GM18508 (cell line): Measurements from ENCODE around the gene PLEKHG4.

Experiments used
- ATAC-seq: cut with Tn5 transposase; IDR thresholded peaks from one replicate; pipeline ENCODE4 v1.9.1; 2021; ENCODE audit warnings: moderate number of reproducible peaks; ENCODE audit not compliant: insufficient read depth, unreplicated experiment

Gene PLEKHG4, protein sequence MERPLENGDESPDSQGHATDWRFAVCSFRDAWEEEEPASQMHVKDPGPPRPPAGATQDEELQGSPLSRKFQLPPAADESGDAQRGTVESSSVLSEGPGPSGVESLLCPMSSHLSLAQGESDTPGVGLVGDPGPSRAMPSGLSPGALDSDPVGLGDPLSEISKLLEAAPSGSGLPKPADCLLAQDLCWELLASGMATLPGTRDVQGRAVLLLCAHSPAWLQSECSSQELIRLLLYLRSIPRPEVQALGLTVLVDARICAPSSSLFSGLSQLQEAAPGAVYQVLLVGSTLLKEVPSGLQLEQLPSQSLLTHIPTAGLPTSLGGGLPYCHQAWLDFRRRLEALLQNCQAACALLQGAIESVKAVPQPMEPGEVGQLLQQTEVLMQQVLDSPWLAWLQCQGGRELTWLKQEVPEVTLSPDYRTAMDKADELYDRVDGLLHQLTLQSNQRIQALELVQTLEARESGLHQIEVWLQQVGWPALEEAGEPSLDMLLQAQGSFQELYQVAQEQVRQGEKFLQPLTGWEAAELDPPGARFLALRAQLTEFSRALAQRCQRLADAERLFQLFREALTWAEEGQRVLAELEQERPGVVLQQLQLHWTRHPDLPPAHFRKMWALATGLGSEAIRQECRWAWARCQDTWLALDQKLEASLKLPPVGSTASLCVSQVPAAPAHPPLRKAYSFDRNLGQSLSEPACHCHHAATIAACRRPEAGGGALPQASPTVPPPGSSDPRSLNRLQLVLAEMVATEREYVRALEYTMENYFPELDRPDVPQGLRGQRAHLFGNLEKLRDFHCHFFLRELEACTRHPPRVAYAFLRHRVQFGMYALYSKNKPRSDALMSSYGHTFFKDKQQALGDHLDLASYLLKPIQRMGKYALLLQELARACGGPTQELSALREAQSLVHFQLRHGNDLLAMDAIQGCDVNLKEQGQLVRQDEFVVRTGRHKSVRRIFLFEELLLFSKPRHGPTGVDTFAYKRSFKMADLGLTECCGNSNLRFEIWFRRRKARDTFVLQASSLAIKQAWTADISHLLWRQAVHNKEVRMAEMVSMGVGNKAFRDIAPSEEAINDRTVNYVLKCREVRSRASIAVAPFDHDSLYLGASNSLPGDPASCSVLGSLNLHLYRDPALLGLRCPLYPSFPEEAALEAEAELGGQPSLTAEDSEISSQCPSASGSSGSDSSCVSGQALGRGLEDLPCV

DNA sequence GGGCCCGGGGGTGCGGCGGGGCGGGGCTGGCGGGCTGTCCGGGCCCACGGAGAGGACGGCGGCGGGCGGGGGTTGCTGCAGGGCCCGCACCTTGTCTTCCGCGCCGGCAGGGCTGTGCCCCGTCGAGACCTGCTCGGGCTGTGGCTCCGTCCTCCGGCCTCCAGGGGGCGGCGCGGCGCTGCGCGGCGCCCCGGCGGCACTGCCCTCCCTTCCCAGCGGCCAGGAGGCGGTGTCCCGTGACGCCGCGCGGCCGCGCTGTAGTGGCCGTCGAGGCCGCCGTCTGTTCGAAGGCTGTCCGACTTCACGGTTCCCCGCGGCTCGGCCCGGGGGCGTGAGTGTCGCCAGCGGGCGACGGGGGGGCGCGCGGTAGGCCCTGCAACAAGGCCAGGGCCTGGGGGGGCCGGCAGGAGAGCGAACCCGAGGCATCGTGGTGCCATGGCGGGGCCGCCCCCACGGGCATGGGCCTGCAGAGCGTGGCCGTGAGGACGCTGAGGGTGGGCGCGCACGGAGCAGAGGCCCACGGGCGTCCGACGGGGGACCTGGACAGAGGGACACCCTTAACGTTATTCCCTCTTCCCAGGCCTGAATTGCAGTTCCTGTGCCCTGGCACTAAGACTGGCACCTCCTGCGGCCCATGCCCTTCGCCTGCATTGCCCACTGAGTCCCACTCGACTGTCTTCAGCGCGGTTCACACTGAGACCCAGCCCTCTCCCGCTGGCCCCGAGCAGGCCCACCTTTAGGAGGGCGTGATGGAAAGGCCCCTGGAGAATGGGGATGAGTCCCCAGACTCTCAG lies at the start of gene PLEKHG4:
Gene PLEKHG4, plus strand, starts transcription at position 237 of the 794 bp plus-strand sequence. Its CDS starts 513 bp downstream, at position 750.
- ATAC-seq, result no peak

DNA sequence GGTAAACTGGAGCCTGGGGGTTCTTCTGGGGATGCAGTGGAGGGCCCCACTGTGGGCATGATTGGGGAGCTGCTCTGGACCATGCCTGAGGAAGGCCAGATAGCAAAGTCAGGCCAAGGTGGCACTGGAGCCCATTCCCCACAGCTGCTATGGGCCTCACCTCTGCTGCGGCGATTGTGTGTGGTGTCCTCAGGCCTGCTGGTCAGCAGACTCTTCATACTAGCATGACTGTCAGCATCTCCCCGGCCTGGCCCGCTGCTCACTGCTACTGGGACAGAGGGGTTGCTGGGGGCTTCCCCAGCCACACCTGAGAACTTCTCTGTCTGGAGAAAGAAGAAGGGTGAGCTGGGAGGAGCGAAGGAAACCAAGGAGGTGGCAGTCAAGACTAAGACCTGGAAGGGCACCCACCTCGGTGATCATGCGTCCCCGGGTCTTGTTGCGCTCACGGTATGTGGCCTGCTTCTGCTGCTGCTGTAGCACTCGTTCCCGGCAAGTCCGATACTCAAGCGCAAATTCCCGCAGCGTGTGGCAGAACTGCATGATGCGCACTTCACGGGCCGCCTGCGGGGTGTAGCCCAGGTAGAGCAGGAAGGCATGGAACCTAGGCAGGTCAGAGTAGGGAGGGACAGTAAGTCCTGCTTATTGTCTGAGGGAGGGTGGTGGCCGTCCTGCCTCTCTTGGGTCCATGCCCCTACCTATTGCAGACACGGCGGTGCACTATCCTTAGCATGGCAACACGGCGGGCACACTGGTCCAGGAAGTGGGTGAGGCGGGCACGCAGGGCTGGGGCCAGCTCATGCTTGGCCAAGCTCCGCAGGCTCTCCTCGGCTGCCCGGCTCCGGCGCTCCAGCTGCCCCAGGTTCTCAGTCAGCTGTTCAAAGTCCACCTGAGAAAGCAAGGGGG lies 49.2 kb upstream of the PLEKHG4 start:
- no peak for ATAC-seq

DNA sequence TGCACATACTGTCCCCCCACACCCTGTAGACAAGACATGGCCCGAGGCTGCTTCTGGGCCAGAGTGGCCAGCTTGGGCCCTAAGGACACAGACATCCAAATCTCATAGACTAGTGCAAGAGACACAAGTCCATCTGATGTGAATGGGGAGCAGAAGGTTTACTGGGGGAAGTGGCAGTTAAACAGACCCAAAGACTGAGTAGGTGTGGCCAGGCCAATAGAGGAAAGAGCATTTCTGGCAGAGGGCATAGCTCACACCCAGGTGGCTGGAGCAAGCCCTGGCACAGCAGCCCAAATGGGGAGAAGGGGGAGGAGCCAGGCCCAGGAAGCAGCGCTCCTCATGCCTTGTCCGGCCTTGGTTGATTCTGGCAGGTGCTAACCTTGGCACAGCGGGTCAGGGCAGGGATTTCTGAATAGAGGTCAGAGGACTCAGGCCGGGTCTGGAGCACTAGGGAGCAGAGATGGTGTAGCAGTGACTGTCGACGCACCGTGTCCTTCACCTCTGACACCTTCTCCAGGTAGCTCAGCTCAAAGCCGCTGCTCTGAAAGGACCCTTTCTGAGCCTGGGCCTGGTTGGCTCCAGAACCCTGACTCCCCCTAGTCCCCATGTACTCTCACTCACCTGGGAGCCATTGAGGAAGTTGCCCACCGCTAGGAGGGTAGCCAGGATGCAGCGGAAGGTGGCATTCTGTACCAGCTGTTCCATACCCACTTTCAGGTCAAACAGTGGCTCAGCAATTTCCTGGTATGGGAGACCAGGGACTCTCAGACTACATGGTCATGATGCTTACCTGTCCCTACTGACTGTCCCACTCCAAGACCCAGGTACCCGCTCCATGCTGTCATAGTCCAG lies 48.3 kb upstream of the PLEKHG4 start:
- no peak for ATAC-seq

DNA sequence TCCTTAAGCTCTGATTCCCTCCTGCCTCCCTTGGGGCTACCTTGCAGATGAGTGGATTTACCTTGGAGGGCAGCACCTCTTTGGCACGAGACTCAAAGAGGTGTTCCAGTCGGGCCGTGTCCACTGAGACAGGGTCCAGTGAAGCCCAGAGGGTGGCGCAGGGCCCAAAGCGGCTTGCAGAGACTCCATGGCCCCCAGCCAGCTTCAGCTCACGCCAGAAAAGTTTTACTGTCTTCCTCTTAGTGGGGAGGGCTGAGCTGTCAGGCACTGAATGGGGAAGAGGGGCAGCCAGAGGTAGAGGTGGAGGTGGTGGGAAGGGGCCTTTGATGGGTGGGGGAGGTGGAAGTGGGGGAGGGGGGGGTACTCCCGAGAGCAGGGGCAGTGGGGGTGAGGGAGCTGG lies 45.7 kb upstream of the PLEKHG4 start:
- ATAC-seq, result no peak

DNA sequence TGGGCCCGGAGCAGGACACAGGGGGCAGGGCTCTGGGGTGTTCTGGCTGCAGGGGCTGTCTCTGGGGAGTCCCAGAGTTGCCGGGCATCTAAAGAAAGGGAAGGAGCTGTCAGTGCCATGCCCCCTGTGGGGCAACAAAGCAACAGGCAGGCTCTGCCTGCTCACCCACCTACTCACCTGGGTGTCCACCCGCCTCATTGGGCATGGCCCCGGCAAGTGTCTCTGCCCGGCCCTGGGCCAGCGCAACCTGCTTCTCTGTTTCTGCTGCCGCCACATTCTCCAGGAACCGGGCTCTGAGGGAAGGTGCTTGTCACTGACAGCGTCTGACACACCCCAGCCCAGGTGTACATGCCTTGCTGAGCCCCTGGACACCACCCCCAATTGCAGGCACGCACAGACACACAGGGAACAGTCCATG lies 45.1 kb upstream of the PLEKHG4 start:
- ATAC-seq, result no peak

DNA sequence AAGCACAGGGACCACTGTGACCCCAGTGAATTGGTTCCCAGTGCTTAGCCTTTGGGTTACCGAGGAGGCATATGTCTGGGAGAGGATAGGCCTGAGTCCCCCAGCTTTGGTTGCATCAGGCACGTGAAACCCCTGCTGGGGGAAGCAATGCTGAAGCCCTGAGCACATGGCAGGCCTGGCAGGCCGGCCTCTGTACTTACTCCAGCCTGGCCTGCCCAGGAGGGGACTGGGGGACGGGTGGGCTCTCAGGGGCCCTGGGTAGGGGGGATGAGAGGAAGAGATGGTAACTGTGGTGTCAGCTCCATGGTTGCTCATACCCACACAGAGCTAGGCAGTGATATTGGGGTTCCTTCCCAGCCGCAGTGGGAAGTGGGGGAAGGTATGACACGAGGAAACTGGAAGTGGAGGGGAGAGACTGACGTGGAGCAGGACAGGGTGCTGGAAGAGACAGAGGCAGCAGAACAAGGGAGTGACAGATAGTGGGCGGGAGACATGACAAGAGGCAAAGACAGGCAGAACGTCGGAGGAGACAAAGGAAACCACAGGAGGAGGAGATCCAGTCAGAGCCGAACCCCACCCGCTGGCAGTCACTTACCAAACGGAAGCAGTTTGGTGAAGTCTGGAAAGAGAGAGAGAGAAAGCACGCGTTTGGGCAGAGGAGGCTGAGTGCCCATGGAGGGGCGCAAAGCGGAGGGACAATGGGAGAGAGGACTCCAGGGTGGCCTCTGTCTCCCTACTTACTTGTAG lies 43.3 kb upstream of the PLEKHG4 start:
- ATAC-seq, result no peak

DNA sequence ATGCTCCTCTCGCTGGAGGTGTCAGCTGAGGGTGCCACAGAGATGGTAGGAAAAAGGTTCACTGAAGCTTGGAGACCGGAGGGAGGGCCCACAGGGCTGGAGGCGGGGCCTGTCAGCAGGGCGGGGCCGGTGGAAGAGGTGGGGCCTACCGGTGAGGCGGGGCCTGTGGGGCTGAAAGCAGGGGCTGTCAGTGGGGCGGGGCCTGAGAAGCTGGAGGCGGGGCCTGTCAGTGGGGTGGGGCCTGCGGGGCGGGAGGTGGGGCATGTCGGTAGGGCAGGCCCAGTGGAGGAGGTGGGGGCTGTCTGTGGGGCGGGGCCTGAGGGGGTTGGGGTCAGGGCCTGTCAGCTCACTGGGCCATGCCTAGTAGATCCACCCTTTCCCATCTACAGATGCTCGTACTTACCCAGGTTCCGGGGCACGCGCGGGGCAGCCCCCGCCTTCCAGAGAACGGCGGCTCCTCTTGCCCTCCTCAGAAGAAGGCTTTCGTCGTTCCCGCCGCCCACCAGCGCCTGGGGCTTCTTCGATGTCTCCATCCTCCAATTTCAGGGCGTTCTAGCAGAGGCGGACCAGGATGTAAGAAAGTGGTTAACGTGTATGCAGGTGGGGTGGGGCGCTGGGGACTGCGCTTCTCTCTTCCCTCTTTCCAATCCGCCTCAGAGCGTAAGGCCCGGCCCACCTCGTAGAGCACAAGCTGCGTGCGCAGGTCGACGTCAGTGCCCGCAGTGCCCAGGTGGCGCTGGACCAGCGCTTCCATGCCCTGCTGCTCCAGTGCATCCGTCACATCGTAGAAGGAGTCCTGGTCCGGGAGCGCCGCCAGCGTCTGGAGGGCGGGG lies 42.6 kb upstream of the PLEKHG4 start:
- ATAC-seq, result no peak

DNA sequence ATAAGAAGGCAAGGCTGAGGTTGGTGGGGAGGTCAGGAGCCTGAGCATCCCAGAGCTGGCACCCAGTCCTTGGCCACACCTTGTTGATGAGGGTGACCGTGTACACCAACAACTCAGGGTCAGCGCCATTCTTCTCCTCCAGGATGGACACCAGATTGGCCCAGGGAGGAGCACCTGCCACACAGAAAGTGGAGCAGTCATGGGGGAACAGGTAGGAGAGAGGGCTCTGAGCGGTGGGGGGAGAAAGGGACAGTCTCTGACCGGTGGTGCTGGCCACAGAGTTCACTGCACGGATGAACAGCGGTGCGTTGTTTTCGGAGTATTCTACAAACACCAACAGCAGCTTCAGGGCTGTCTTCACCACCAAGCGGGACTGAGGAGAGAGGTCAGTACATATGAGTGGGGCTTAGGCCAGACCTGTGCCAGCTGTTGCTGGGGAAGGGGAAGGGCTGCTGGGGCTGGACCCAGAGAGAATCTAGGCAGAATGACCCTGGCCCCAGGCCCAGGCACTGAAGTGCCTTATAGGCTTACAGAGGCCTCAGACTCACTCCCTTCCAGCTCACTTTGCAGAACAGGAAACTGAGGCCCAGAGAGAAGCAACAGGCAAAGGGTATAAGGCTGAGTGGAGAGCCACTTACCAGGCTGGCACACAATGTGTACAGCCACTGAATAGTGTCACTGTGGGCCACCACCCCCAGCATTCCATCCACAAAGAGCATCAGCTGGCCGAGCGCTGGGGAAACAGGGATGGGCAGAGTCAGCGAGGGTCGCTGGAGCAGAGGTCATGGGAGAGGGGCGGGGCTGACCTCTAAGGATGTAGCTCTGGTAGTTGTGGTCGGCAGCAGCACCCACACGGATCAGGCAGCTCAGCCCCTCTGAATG lies 41.7 kb upstream of the PLEKHG4 start:
- ATAC-seq, result no peak

DNA sequence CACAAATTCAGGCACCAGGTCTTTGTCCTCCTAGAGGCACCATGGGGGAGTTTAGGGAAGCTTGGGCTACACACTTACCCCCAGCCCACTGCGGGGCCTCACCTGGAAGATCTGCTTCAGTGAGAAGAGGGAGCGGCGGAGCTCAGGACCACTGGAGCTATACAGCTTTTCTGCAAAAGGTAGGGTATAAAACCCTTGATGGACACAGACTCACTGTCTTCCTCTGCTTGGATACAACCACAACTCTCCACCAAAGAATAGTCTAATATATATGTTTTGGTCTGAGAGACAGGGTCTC lies 41.1 kb upstream of the PLEKHG4 start:
- no peak for ATAC-seq

DNA sequence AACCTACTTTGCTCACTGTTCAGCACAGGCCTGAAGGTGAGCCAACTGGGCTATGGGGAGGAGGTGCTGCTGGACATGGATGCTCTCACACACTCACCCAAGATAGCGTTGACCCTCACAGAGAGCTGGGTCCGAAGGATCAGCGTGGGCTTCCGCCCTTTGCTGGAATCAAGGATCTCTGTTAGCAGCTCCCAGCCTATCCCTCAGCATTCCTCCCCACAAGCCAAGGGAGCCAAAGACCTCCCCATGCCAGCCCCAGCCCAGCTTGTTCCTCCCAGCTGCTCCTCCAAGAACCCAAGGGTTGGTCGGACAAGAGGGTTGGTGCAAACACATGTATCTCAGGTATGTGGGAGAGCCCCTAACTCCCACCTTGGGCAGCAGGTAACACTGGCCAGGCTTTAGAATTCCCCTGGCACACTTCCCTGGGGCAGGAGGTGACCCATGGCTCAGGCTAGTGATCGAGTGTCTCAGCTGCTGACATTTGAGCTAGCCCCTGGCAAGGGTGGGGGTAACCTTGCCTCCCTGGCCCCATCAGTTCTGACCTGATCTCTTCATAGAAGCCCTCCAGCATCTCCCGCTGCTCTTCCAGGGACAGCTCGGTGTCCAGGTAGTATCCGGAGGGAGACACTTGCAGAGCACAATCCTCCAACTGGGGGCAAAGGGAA lies 40.4 kb upstream of the PLEKHG4 start:
- ATAC-seq, result no peak

DNA sequence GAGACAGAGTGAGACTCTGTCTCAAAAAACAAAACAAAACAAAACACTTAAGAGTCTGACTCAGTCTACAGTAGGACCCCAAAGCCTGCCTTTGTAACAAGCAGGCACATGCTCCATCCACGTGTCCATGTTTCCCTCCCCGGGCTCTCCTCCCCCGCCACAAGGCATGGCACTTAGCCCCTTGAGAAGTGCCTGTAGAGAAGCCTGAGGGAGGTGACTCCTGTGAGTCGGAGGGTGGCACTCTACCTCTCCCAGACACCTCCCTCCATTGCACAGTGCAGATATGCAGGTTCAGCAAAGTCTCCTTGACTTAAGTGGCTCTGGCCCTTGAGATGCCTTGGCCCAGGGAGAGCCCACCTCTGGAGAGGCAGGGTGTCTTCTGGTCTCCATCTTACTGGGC lies 38.8 kb upstream of the PLEKHG4 start:
- no peak for ATAC-seq

DNA sequence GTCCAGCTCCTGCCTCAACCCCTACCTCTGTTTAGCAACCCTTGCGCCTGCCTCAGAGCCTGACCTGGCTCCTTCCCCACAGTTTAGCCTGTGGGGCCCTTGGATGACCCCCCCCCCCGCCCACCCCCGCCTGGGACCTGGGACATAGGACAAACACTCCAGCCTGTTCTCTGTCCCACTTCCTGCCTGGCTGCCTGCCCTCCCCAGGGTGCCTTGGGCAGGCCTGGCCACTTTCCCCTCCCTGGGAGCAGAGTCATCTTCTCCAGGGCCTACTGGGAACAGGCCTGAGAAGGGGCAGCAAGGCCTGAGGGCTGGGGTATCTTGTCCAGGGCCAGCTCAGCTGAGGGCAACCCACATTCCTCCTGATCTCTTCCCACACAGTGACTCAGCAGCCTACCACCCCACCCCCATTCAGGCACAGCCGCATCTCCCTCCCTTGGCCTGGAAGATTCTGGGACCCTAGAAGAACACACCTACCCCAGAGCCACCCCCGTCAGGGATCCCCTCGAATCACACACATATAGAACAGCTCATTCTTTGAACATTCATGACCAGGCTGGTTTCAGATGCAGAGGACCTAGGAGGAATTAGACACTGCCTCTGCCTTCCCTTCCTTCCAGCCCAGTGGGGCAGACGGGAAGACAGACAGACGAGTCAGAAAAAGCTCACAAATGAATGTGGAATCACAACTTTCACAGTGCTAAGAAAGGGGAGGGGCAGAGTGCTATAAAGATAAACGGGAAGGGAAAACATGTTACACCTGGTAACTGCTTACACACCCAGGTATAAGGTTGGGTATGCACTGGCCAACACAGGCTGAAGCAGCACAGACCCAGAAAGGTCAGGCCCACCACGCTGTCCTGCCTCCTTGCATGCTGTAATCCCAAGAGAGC lies 38.1 kb upstream of the PLEKHG4 start:
- ATAC-seq, result no peak

DNA sequence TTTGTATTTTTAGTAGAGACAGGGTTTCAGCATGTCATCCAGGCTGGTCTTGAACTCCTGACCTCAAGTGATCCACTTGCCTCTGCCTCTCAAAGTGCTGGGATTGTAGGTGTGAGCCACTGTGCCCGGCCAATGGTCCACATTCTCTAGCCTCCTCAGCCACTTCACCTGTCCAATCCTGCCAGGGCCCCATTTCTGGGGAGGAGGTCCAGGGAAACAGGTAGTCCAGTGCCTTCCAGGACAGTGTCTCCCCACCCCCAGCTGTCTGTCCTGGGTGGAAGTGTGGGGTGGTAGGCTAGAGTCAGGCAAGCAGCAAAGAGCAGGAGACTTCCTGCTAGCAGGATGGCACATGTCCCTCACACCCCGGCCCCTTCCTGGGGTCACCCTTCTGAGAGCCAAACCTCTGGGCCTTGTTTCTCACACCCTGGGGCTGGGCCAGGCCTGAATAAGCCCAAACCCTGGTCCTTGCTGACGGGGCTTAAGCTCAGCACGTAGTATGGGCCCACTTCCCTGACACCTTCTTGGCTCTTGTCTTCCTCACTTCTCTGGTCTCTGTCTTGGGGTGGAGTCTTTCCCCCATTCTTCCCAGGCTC lies 37.1 kb upstream of the PLEKHG4 start:
- ATAC-seq, result no peak

DNA sequence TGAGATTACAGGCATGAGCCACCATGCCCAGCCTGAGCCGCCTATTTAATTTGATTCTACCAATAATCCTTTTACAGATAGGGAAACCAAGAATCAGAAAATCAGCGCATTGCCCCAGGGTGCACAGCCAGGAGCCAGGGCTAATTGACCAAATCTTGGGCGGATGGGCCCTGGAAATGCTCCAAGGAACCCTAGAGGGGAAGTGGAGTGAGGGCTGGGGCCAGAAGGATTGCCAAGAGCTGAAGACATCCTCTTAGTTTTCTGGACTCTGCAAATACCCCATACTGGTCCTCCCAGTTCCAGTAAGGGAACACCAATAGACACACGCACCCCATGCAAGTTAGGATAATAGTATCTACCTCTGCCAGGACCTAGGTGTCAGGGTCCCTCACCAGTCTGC lies 35.9 kb upstream of the PLEKHG4 start:
- no peak for ATAC-seq
